A204.1 (cell line): ENCODE results near the gene LARGE1.

ENCODE experiments used
- FAIRE-seq: peaks from 2 replicates; lab custom pipeline; 2012; peaks lifted over from hg19 to GRCh38; lab: Jason Lieb, UNC

The LARGE1 gene

DNA sequence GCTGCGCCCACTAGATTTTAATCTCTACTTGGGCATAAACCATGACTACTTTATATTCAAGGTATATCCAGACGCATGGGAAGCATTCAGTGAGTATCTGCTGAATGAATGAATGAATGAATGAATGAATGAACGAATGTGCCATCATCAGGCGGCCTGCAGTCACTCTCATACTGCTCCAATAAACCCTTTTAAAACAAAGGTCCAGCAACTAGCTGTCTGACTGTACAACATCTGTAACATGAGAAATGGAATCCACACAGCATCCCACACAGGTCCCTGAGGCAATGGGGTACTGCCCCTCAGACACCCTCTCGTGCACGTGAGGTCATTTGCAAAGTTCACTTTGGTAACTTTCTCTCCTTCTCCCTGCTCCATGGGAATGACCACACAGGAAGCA is 147.5 kb downstream of the LARGE1 start:
- no peak for FAIRE-seq

GRCh38 chr22:33771136-33771535 is 149.1 kb downstream of the LARGE1 start:
- FAIRE-seq = no peak

- FAIRE-seq = no peak
Observed at GRCh38 chr22:33770723-33771122, 149.6 kb downstream of the LARGE1 start.

DNA sequence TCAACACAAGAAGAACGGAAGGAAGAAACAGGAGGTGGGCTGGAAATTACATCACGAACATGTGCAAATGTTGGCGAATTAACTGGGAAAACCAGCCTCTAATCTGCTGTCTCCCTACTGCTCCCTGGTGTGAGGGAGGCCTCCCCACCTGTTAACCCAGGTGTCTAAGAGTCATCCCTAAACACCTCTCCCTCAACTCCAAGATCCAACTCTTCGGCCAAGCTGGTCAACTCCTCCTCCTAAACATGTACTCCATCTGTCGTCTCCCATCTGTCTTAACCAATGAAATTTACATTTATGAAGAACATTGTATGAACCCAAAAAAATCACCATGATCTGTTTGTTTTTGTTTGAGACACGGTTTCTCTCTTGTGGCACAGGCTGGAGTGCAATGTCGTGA is 154.2 kb downstream of the LARGE1 start:
- FAIRE-seq = no peak

GRCh38 chr22:33758961-33759360 is 161.3 kb downstream of the LARGE1 start:
- FAIRE-seq = no peak

GRCh38 chr22:33757802-33758483 is 162.3 kb downstream of the LARGE1 start:
- FAIRE-seq = no peak

DNA sequence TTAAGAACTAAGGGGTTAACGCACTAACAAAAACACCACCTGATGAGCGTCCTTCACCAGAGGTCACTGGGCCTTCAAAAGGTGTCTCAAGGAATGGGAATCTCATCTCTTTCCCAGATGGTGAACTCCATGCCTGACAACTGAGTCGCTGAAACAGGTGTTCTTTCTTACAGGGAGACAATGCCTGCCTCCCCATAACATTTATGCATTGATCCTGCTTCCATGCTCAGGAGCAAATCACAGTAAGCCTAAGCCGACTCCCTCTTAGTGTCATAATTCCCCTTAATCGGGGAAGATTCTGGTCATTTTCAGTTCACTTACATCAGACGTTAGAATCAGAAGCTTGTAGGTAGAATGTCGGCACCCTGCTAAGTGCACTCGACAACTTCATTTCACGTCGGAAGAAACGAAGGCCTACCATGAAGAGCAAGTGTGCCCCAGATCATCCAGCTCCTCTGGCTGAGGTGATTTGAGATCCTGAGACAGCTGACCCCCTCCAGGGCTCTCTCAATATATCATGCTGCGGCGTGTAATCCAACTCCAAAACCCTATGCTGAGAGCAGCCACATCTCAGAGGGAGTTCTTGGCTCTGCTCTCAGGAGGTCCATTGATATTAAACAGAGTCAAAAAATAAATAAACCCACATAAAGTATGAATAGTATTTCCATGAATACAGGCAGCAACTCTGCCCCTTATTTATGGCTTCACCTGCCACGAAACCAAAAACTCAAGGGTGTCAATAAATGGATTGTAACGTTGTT is 163.1 kb downstream of the LARGE1 start:
- FAIRE-seq = no peak

DNA sequence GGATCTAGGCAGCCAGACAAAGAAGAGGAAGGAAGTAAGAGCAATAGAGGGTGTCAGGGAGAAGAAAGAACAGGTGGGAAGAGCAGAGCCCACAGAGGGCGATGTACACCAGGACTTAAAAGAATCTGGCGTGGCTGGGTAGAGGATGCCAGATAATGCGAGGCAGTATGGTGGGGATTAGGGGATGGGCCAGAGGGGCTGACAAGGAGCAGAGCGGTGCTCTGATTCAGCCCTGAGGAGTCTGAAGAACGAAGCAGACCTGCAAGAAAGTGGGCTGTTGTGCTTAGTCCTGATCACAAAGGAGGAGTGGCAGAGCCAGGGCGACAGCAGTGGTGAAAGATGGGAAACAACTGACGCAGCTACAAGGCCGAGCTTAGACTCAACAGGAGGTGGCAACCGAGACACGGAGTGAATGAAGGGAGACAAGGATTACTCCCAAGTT is 163.7 kb downstream of the LARGE1 start:
- FAIRE-seq = no peak

DNA sequence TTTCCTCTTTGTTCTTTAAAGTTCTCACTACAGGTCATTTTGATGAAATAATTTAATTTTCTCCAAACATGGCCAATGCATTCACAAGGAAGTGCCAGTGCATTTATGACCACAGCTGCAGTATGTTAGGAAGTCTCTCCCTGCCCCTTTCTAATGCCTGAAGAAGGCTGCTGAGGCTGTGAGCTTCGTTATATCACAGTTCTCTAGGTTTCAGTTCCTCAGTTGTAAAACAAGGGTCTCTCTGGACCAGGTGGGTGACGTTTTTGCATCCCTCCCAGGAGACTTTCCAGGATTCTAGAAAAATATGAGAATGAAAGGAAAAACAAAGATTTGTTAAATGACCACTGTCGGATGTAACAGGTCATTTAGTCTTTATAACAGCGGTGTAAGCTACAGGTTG is 171.6 kb downstream of the LARGE1 start:
- no peak for FAIRE-seq

DNA sequence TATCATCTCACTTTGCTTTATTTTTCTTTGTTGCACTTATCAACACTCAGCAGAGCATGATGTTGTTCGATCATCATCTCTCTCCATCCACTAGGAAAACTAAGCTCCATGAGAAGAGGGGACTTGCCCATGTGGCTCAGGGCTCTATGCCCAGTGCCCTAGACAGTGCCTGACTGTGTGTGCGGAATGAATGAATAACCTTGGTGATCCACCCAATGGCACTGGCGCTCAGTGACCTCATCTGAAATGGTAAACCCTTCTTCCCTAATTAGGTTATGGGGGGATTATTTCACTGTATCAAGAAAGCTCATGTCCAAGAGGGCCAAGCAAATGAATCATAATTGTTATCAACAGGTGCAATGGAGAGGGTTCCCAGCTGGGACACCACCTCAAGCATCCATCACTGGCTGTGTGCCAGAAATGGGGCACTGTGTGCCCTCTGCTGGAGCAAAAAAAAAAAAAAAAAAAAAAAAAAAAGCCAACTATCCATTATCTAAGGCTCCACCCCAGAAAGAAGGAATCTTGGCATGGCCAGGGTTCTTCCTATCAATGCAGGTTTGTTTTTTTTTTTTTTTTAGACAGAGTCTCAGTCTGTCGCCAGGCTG is 172.6 kb downstream of the LARGE1 start:
- no peak for FAIRE-seq

GRCh38 chr22:33747029-33747428 is 173.2 kb downstream of the LARGE1 start:
- FAIRE-seq = no peak

DNA sequence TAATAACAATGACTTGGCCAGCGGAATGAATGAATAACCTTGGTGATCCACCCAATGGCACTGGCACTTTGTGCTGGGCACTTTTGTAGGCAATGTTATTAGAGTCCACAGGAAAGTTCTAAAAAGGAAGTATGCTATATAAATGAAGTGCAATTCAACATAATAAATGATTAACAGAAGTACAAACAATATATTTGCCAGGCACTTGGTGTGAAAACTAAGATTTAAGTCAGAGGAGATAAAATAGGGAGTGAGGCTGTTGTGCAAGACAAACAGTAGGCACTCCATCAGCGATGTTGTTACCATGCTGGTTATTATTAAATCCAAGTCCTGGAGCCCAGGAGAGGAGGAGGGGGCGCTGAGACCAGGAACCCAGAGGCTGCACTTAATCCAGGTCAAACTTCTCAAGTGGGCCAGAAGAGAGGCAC is 173.8 kb downstream of the LARGE1 start:
- no peak for FAIRE-seq

GRCh38 chr22:33745501-33745900 is 174.8 kb downstream of the LARGE1 start:
- no peak for FAIRE-seq

- FAIRE-seq = no peak
Observed at GRCh38 chr22:33743756-33744155, 176.5 kb downstream of the LARGE1 start.

- FAIRE-seq = no peak
Observed at GRCh38 chr22:33741025-33741424, 179.3 kb downstream of the LARGE1 start.

- FAIRE-seq = no peak
Observed at GRCh38 chr22:33739516-33739915, 180.8 kb downstream of the LARGE1 start.

DNA sequence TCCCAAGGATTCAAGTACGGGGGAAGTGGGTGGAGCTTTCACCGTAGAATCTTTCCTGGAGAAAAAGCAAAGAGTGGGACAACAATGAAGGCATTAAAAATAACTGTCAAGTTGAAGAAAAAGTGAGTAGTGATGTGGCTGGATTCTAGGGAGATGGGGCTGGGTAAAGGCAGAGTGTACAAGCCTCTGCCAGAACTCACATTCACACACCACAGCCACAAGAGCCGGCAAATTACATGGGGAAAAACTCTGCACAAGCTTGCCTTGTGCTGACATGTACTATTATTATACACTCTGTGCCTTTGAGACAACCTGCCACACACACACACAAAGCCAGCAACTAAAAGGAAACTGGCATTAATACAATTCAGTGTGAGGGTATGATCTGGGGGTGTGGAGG is 182.6 kb downstream of the LARGE1 start:
- no peak for FAIRE-seq

GRCh38 chr22:33735978-33736377 is 184.3 kb downstream of the LARGE1 start:
- FAIRE-seq = no peak

- no peak for FAIRE-seq
Observed at GRCh38 chr22:33728847-33729246, 191.4 kb downstream of the LARGE1 start.

- FAIRE-seq = no peak
Observed at GRCh38 chr22:33726294-33726734, 194.0 kb downstream of the LARGE1 start.

- no peak for FAIRE-seq
Observed at GRCh38 chr22:33723915-33724314, 196.4 kb downstream of the LARGE1 start.

GRCh38 chr22:33722816-33723215 is 197.5 kb downstream of the LARGE1 start:
- no peak for FAIRE-seq

DNA sequence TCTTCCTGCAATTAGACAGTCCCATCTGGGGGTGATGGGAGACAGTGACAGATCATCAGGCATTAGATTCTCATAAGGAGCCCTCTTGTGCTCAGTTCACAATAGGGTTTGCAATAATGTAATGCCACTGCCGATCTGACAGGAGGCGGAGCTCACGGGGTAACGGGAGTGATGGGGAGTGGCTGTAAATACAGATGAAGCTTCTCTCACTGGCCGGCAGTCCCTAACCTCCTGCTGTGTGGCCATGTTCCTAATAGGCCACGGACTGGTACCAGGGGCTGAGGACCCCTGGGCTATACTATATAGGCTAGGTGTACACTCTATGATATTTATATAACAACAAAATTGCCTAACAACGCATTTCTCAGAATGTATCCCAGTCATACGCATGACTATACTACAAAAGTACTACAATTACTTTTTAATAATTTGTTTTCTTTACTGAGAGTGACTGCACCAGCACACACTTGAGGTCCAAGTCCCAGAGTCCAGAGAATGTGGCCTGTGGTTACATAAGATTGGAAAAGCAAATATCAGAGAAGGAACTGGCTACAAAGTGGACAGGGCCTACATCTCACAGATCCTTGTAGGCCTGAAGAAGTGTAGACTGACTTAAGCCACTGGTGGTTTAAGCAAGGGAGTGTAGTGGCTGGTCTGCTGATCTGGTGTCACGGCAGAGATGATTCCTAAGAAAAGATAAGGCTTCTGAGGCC is 200.0 kb downstream of the LARGE1 start:
- no peak for FAIRE-seq
